ENCODE measurements around the gene FKBP9.
"Not testable (repeated sequence)": the region's sequence is repeated elsewhere in the genome, so short reads cannot be mapped to it uniquely, and the experiment has no call there.

Gene FKBP9

GRCh38 chr7:32957326-32958045 lies at the start of gene FKBP9:
Gene FKBP9 (plus strand): TSS chr7:32957440. CDS start chr7:32957574, 134 bp downstream.
- DNase-seq, result peak; percentile 25

GRCh38 chr7:32910195-32910594 lies 47.0 kb upstream of the FKBP9 start:
- DNase-seq, result no peak

GRCh38 chr7:32914184-32914583 lies 43.1 kb upstream of the FKBP9 start:
- no peak for DNase-seq

GRCh38 chr7:32915041-32915536 lies 42.2 kb upstream of the FKBP9 start:
- peak; percentile 6 for DNase-seq

- DNase-seq, result no peak
These were observed 41.2 kb upstream of the FKBP9 start for GRCh38 chr7:32916006-32916405.

- not testable (repeated sequence) for DNase-seq
These were observed 40.2 kb upstream of the FKBP9 start for GRCh38 chr7:32916994-32917393.

- no peak for DNase-seq
These were observed 35.3 kb upstream of the FKBP9 start for GRCh38 chr7:32921896-32922295.

GRCh38 chr7:32928785-32929298 lies 28.4 kb upstream of the FKBP9 start:
- DNase-seq, result no peak

GRCh38 chr7:32929430-32930143 lies 27.7 kb upstream of the FKBP9 start:
- DNase-seq, result no peak

GRCh38 chr7:32930378-32930777 lies 26.9 kb upstream of the FKBP9 start:
- no peak for DNase-seq

- DNase-seq, result no peak
These were observed 21.7 kb upstream of the FKBP9 start for GRCh38 chr7:32935558-32935957.

- DNase-seq, result no peak
These were observed 20.6 kb upstream of the FKBP9 start for GRCh38 chr7:32936689-32937088.

GRCh38 chr7:32937344-32938174 lies 19.7 kb upstream of the FKBP9 start:
- DNase-seq, result no peak

- no peak for DNase-seq
These were observed 16.1 kb upstream of the FKBP9 start for GRCh38 chr7:32941181-32941580.

- DNase-seq, result no peak
These were observed 15.4 kb upstream of the FKBP9 start for GRCh38 chr7:32941681-32942414.

GRCh38 chr7:32942415-32943251 lies 14.6 kb upstream of the FKBP9 start:
- DNase-seq, result peak; percentile 73

- DNase-seq, result no peak
These were observed 13.8 kb upstream of the FKBP9 start for GRCh38 chr7:32943252-32944030.

GRCh38 chr7:32947420-32947983 lies 9.7 kb upstream of the FKBP9 start:
- DNase-seq, result no peak

- no peak for DNase-seq
These were observed 9.0 kb upstream of the FKBP9 start for GRCh38 chr7:32948202-32948601.

GRCh38 chr7:32952876-32953275 lies 4.4 kb upstream of the FKBP9 start:
- no peak for DNase-seq

All from activated CD4-positive, alpha-beta T cell treated with anti-CD3 and anti-CD28 coated beads, Interleukin-10, Interleukin-2, amounts not matched to agents 100 ng/mL and 50 ng/mL, durations not matched to agents 16 hours and 8 hours (primary cell).